CD14-positive monocyte (primary cell): Measurements from ENCODE around the gene BUD23. TPM values are rescaled to one million over a fixed set of nuclear protein-coding genes. Genes with fewer than 3 reads are reported as not detected.

ENCODE experiments used
- DNase-seq, 3 donors: peaks; one replicate each; pipeline ENCODE4 v3.0.0-alpha.2; 2011 to 2022
- H2AFZ ChIP-seq: 2 replicates; pipeline ENCODE4 v1.6.0; 2012; ENCODE audit warnings: mild to moderate bottlenecking, low read depth, low read length, inconsistent platforms; ENCODE audit not compliant: insufficient read depth, poor library complexity, severe bottlenecking
- H3K27ac ChIP-seq, 2 donors: 1 replicate in 1 of 2; 2 replicates in 1 of 2; pipeline ENCODE4 v1.5.1; 2012 to 2013; ENCODE audit warnings: low read length in 2 of 2, control low read depth in 1 of 2, inconsistent platforms in 1 of 2, low read depth in 1 of 2, mild to moderate bottlenecking in 1 of 2
- H3K27me3 ChIP-seq, 2 donors: one replicate each; pipeline versions ENCODE4 v1.6.0 to v1.6.1; 2011 to 2013; ENCODE audit warnings: low read length in 2 of 2; ENCODE audit not compliant: control insufficient read depth in 2 of 2, insufficient read depth in 2 of 2
- H3K36me3 ChIP-seq, 2 donors: replicated peaks in 1 of 2; 1 replicate in 1 of 2; 2 replicates in 1 of 2; pipeline versions ENCODE4 v1.5.1 to v1.6.1; 2012 to 2013; ENCODE audit warnings: low read length in 2 of 2, control low read depth in 1 of 2, inconsistent platforms in 1 of 2, mild to moderate bottlenecking in 1 of 2; ENCODE audit not compliant: insufficient read depth in 2 of 2, control insufficient read depth in 1 of 2
- H3K4me1 ChIP-seq, 2 donors: 1 replicate in 1 of 2; 2 replicates in 1 of 2; pipeline versions ENCODE4 v1.5.1 to v1.6.1; 2012 to 2013; ENCODE audit warnings: low read length in 2 of 2, control low read depth in 1 of 2, inconsistent platforms in 1 of 2, mild to moderate bottlenecking in 1 of 2, moderate library complexity in 1 of 2; ENCODE audit not compliant: insufficient read depth in 2 of 2, control insufficient read depth in 1 of 2
- H3K4me2 ChIP-seq: replicated peaks from 2 replicates; pipeline ENCODE3; 2012; ENCODE audit warnings: low read length, moderate library complexity, mild to moderate bottlenecking; ENCODE audit not compliant: poor library complexity, severe bottlenecking; ENCODE audit errors: extremely low read depth
- H3K4me3 ChIP-seq, 3 experiments: fragments of 200-600 bp in 1 of 3; sonication (generic) in 1 of 3; replicated peaks in 1 of 3; 1 replicate in 2 of 3; 2 replicates in 1 of 3; pipeline ENCODE4 v1.5.1; 2011 to 2013; ENCODE audit warnings: low read length in 3 of 3, mild to moderate bottlenecking in 3 of 3, control low read depth in 2 of 3, low read depth in 2 of 3, inconsistent platforms in 1 of 3, moderate library complexity in 1 of 3
- H3K79me2 ChIP-seq: 2 replicates; pipeline ENCODE4 v1.6.0; 2012; ENCODE audit warnings: mild to moderate bottlenecking, control low read depth, inconsistent platforms, low read length, moderate library complexity; ENCODE audit not compliant: insufficient read depth
- H3K9ac ChIP-seq: 2 replicates; pipeline ENCODE4 v1.6.0; 2017; ENCODE audit warnings: low read length, mild to moderate bottlenecking; ENCODE audit not compliant: insufficient read depth, poor library complexity, severe bottlenecking
- H3K9me3 ChIP-seq, 2 donors: replicated peaks in 1 of 2; 1 replicate in 1 of 2; 2 replicates in 1 of 2; pipeline versions ENCODE4 v1.5.1 to v1.6.1; 2012 to 2013; ENCODE audit warnings: low read length in 2 of 2, control low read depth in 1 of 2; ENCODE audit not compliant: control insufficient read depth in 1 of 2, insufficient read depth in 1 of 2
- H4K20me1 ChIP-seq: 2 replicates; pipeline ENCODE4 v1.6.0; 2012; ENCODE audit warnings: mild to moderate bottlenecking, low read length, control low read depth, moderate library complexity; ENCODE audit not compliant: insufficient read depth
- H3K27ac Mint-ChIP-seq, 7 donors: one replicate each; pipeline ENCODE4 v1.8.0; 2020; ENCODE audit warnings: mild to moderate bottlenecking in 7 of 7, mixed read lengths in 7 of 7, moderate library complexity in 6 of 7, inconsistent platforms in 2 of 7
- H3K27me3 Mint-ChIP-seq, 3 donors: one replicate each; pipeline ENCODE4 v1.8.0; 2021 to 2022; ENCODE audit warnings: low read depth in 3 of 3, mild to moderate bottlenecking in 3 of 3, mixed read lengths in 3 of 3, moderate library complexity in 3 of 3, inconsistent platforms in 1 of 3
- H3K36me3 Mint-ChIP-seq, 2 donors: one replicate each; pipeline ENCODE4 v1.8.0; 2020; ENCODE audit warnings: mixed read lengths in 2 of 2, inconsistent platforms in 1 of 2, mild to moderate bottlenecking in 1 of 2
- H3K4me1 Mint-ChIP-seq: one replicate; pipeline ENCODE4 v1.8.0; 2020; ENCODE audit warnings: mild to moderate bottlenecking, mixed read lengths
- H3K4me3 Mint-ChIP-seq, 2 donors: one replicate each; pipeline ENCODE4 v1.8.0; 2020; ENCODE audit warnings: mild to moderate bottlenecking in 2 of 2, mixed read lengths in 2 of 2, moderate library complexity in 1 of 2
- H3K9me3 Mint-ChIP-seq, 7 donors: one replicate each; pipeline ENCODE4 v1.8.0; 2020 to 2022; ENCODE audit warnings: mixed read lengths in 7 of 7, mild to moderate bottlenecking in 6 of 7, moderate library complexity in 6 of 7, inconsistent platforms in 2 of 7
- WGBS: methylation state at CpG from one replicate; pipeline ENCODE4 v1.1.5; 2013; ENCODE audit warnings: missing lambda C conversion rate; ENCODE audit not compliant: insufficient coverage; 5-methylcytosine and 5-hydroxymethylcytosine counted together
- intact Hi-C, 2 donors: fragments of 100-400 bp; cut with micrococcal nuclease; formaldehyde crosslinking; loops; one replicate each; pipeline versions ENCODE4 v1.15.0 to v1.15.1; 2023
- polyA plus RNA-seq, 3 donors: library from polyadenylated mRNA; depleted of rRNA in 1 of 3; unstranded in 2 of 3; stranded (reverse) in 1 of 3; fragments of 300-500 nt in 2 of 3; fragments of >200 nt in 1 of 3; fragmentation: Illumina TruSeq in 2 of 3; gene quantifications; 1 replicate in 2 of 3; 2 replicates in 1 of 3; pipeline ENCODE4 v1.2.3, GENCODE V29; 2012 to 2021
- small RNA-seq: library from RNA; depleted of rRNA; stranded (forward); fragments of <200 nt; gene quantifications from one replicate; pipeline ENCODE3, GENCODE V24; 2012; ENCODE audit warnings: low read depth; ENCODE audit not compliant: insufficient read length
- TF ChIP-seq, protein P1 (sequence below): fragments of 200-600 bp; IDR thresholded peaks from one replicate; pipeline ENCODE4 v1.8.0; 2022; ENCODE audit warnings: antibody characterized with exemption, mild to moderate bottlenecking

The BUD23 gene
- polyA plus RNA-seq, 3 donors = 44.5 to 51.9 (median 51.1) TPM

DNA sequence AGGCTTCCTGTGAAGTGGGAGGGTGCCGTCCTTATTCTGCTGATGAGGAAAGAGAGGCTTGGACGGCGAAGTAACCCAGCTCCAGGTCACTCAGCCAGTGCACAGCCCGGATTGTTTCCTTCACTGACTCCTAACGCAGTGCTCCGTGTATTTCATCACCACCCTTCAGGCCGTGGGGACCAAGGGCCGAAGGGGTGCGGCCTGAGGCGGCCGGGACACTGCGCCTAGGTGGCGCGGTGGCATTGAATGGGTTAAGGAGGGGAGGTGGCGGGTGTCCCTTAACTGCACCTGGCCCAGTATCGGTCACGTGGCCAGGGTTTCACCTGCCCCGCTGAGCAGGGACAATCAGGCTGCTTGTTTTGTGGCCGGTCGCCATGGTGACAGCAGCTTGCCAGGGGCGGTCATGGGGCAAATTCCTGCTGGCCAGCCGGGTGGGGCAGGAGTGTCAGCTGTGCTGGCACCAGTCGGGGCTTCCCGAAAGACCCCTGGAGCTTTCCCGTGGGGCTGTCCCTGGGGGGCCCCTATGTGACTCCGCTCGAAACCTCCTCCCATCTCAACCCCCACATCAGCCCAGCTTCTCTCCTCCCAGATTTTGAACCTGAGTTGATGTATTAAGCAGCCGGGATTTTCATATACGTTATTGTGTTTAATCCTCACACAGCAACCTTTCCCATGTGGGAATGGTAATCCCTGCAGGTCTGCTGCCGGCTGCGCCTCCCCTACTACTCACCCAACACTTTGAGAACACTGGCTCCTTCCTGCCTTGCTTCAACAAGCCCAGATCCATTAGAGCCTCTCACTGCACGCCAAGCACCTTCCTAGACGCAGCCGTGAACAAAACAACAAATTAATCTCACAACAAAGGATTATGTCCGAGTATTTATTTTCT is 59.6 kb downstream of the BUD23 start:
- no peak overlapping the region for H3K27ac Mint-ChIP-seq

DNA sequence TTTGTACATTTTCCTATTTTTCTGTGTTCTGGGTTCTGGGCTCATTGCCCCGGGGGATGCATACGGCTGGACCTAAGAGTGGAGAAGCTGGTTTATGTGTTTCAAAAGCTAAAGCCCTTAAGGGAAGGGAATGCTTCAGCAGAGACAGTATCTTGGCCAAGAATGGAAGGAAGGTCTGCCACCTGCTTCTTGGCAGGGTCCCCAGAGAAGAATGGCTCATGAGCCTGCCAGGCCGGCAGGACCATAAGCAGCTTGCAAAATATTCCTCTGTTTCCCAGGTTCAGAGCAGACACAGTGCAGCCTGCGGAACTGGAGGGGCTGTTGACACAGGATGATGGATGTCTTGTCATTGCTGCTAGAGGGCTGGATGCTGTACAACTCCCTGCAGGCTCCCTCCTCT is 63.0 kb downstream of the BUD23 start:
- H3K27me3 ChIP-seq = peaks cover 0 to 9% of the 10 kb centered on the region in 2 donors
- H3K4me3 ChIP-seq = no peak overlapping the region
- no peaks in the 10 kb centered on the region for H4K20me1 ChIP-seq
- Mint-ChIP-seq H3K4me1 (peaks cover 13% of the 10 kb centered on the region), H3K4me3 (no peak overlapping the region), H3K27ac (no peak overlapping the region), H3K9me3 (peaks cover 0 to 2% (median 0%) of the 10 kb centered on the region in 7 donors), H3K36me3 (no peaks in the 10 kb centered on the region), H3K27me3 (peaks cover 12 to 33% (median 30%) of the 10 kb centered on the region in 3 donors)
- H3K4me1 ChIP-seq = peaks cover 10 to 13% of the 10 kb centered on the region in 2 donors
- no peak overlapping the region for H3K4me2 ChIP-seq
- intact Hi-C loops = no loop called here
- no peak for DNase-seq
- no peaks in the 10 kb centered on the region for H3K36me3 ChIP-seq
- no peak overlapping the region for H2AFZ ChIP-seq
- no peak overlapping the region for H3K27ac ChIP-seq
- TF ChIP-seq, protein P1, sequence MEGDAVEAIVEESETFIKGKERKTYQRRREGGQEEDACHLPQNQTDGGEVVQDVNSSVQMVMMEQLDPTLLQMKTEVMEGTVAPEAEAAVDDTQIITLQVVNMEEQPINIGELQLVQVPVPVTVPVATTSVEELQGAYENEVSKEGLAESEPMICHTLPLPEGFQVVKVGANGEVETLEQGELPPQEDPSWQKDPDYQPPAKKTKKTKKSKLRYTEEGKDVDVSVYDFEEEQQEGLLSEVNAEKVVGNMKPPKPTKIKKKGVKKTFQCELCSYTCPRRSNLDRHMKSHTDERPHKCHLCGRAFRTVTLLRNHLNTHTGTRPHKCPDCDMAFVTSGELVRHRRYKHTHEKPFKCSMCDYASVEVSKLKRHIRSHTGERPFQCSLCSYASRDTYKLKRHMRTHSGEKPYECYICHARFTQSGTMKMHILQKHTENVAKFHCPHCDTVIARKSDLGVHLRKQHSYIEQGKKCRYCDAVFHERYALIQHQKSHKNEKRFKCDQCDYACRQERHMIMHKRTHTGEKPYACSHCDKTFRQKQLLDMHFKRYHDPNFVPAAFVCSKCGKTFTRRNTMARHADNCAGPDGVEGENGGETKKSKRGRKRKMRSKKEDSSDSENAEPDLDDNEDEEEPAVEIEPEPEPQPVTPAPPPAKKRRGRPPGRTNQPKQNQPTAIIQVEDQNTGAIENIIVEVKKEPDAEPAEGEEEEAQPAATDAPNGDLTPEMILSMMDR = no peak
- H3K9me3 ChIP-seq = no peaks in the 10 kb centered on the region
- H3K79me2 ChIP-seq = no peaks in the 10 kb centered on the region
- 83% methylated on average over 1 of the region's 4 CpGs for WGBS
- H3K9ac ChIP-seq = no peak overlapping the region

More for the DNA sequence above, 59.6 kb downstream of the BUD23 start:
- no peak overlapping the region for H3K4me2 ChIP-seq
- H3K4me3 ChIP-seq = no peak overlapping the region
- H3K27me3 Mint-ChIP-seq = peaks cover 17 to 36% (median 30%) of the 10 kb centered on the region in 3 donors
- H3K4me1 ChIP-seq = peaks cover 9 to 13% of the 10 kb centered on the region in 2 donors
- no peaks in the 10 kb centered on the region for H3K9me3 ChIP-seq
- H3K4me3 Mint-ChIP-seq = no peak overlapping the region
- 55% methylated on average over 24 of the region's 35 CpGs for WGBS
- no peak for DNase-seq
- intact Hi-C loops = no loop called here
- peaks cover under 1% of the 10 kb centered on the region for H4K20me1 ChIP-seq
- no peaks in the 10 kb centered on the region for H3K36me3 Mint-ChIP-seq
- peaks cover 3% of the 10 kb centered on the region for H3K4me1 Mint-ChIP-seq
- no peaks in the 10 kb centered on the region for H3K79me2 ChIP-seq
- TF ChIP-seq, protein P1 = no peak
- H3K9me3 Mint-ChIP-seq = peaks cover 0 to 2% (median 0%) of the 10 kb centered on the region in 7 donors
- no peak overlapping the region for H2AFZ ChIP-seq
- no peak overlapping the region for H3K27ac ChIP-seq
- no peaks in the 10 kb centered on the region for H3K36me3 ChIP-seq
- no peak overlapping the region for H3K9ac ChIP-seq
- peaks cover 0 to 12% of the 10 kb centered on the region in 2 donors for H3K27me3 ChIP-seq

Small RNA genes lying within 50 kb of the gene (small RNA-seq; reads per million reads assigned to genes)
- gene MIR4284 (not detected), gene RN7SL265P (not detected)

Other genes starting within 250 kb of the BUD23 start
- gene FZD9, start 249.8 kb upstream of the BUD23 start, polyA plus RNA-seq = under 1 TPM in 2 of 3 donors, not detected in 1; 0.07 to 0.11 TPM
- gene BAZ1B, start 161.3 kb upstream of the BUD23 start, polyA plus RNA-seq = 10 to 100 TPM in 1 of 3 donors, 1 to 10 TPM in 2; 2.5 to 12.1 (median 5.0) TPM
- 10 to 100 TPM; 53.5 to 73.8 (median 68.7) TPM for gene BCL7B, start 125.9 kb upstream of the BUD23 start, polyA plus RNA-seq
- 10 to 100 TPM; 10.4 to 40.1 (median 26.2) TPM for gene TBL2, start 105.0 kb upstream of the BUD23 start, polyA plus RNA-seq
- gene MLXIPL, start 59.1 kb upstream of the BUD23 start, polyA plus RNA-seq = under 1 TPM in 2 of 3 donors, not detected in 1; 0.15 to 0.24 TPM
- not detected for gene VPS37D, start 15.8 kb upstream of the BUD23 start, polyA plus RNA-seq
- gene DNAJC30, start 144 bp upstream of the BUD23 start, polyA plus RNA-seq = 1 to 10 TPM; 2.4 to 5.2 (median 3.2) TPM
- 1 to 10 TPM in 1 of 3 donors, under 1 TPM in 2; 0.27 to 2.7 (median 0.37) TPM for gene STX1A, start 36.1 kb downstream of the BUD23 start, polyA plus RNA-seq
- 10 to 100 TPM; 20.3 to 23.5 (median 22.1) TPM for gene ABHD11, start 55.2 kb downstream of the BUD23 start, polyA plus RNA-seq
- gene CLDN3, start 86.7 kb downstream of the BUD23 start, polyA plus RNA-seq = not detected
- under 1 TPM in 1 of 3 donors, not detected in 2; 0.01 TPM for gene CLDN4, start 147.4 kb downstream of the BUD23 start, polyA plus RNA-seq
- gene METTL27, start 158.9 kb downstream of the BUD23 start, polyA plus RNA-seq = 1 to 10 TPM; 1.1 to 2.1 (median 1.2) TPM
- gene TMEM270, start 177.6 kb downstream of the BUD23 start, polyA plus RNA-seq = not detected